Astrocyte of the hippocampus (primary cell): ENCODE data around the gene RGS10.

ENCODE experiments used
- DNase-seq: peaks from one replicate; pipeline ENCODE4 v3.0.0; 2011; ENCODE audit warnings: low read depth, low spot score

Gene RGS10

DNA sequence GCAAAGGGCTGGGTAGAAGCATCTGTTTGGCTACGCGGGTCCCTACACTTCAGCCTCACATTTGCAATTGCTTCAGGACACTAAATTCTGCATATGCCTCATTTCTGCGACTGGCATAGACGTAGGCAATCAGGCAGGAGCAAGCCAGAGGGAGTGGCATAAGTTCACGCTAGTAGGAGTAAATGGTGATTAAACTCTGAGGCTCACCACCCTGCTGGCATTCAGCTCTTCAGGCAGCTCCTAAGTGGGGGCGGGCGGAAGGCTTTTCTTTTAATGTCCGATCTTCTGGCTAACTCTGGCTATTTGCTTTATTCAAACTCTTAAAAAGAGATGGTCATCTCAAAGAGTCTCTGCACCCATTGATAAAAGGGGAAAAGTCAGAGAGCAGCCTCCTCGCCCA, 45.3 kb downstream of the RGS10 start:
- DNase-seq = no peak

- no peak for DNase-seq
Observed at GRCh38 chr10:119496273-119496672, 46.2 kb downstream of the RGS10 start.

- DNase-seq = no peak
Observed at GRCh38 chr10:119495545-119495944, 47.0 kb downstream of the RGS10 start.

- DNase-seq = no peak
Observed at GRCh38 chr10:119495021-119495505, 47.5 kb downstream of the RGS10 start.

DNA sequence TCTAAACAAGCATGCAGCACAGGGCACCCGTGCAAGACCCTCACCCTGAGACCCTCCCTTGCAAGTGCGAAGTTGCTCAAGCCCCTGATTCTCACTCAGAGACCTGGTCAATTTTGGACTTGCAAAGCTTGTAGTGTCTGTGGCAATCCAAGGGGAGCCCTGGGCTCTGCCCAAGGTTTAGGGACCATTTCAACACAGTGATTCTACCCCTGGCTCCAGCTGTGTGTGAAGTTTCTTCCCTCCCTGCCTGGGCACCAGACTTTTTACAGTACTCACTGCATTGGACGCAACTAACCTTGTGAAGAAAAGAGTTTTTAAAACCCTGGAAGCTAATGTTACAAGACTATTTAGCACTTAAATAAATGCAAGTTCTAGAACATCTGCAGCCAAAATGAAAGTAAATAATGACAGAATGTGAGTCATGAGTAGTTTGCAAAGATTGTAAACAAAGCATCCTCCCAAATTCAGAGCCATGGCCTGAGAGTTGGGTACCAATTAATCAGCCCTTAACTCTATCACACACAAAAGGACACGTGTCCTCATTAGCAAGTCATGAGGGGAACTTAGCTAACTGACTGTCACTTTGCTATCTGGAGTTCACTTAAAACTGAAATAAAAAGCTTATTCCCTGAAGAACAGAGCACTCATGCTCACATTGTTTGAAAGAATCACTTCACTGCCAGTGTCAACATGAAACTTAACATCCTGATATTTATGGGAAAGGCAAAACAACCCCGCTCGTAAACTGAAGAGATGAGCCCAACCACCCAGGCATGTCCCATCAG, 48.1 kb downstream of the RGS10 start:
- peak; percentile 28 for DNase-seq

- no peak for DNase-seq
Observed at GRCh38 chr10:119493155-119493554, 49.4 kb downstream of the RGS10 start.

GRCh38 chr10:119491966-119492757, 50.4 kb downstream of the RGS10 start:
- no peak for DNase-seq

- DNase-seq = no peak
Observed at GRCh38 chr10:119489991-119490326, 52.6 kb downstream of the RGS10 start.

GRCh38 chr10:119488675-119489074, 53.8 kb downstream of the RGS10 start:
- DNase-seq = no peak

DNA sequence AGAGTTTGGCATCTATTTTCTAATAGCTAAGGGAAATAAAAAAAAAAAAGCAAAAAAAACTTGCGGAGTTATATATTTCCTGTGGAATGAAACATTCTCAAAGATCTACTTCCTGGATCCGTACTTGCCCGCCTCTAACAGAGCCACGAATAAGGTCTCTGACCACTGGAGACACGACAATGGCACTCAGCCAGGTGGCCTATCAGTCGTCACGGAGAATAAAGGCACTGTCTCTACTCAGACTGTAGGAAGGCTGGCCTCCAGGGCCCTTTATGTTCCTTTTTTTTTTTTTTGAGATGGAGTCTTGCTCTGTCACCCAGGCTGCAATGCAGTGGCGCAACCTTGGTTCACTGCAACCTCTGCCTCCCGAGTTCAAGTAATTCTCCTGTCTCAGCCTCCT, 58.7 kb downstream of the RGS10 start:
- DNase-seq = no peak

DNA sequence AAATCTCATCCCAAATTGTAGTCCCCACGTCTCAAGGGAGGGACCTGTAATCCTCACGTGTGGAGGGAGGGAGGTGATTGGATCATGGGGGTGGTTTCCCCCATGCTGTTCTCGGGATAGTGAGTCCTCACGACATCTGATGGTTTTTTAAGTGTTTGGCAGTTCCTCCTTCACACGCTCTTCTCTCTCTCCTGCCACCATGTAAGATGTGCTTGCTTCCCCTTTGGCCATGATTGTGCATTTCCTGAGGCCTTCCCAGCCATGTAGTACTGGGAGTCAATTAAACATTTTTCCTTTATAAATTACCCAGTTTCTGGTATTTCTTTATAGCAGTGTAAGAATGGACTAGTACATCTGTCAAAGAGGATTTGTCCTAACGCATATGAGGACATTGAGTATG, 59.5 kb downstream of the RGS10 start:
- no peak for DNase-seq

- no peak for DNase-seq
Observed at GRCh38 chr10:119481781-119482426, 60.6 kb downstream of the RGS10 start.

DNA sequence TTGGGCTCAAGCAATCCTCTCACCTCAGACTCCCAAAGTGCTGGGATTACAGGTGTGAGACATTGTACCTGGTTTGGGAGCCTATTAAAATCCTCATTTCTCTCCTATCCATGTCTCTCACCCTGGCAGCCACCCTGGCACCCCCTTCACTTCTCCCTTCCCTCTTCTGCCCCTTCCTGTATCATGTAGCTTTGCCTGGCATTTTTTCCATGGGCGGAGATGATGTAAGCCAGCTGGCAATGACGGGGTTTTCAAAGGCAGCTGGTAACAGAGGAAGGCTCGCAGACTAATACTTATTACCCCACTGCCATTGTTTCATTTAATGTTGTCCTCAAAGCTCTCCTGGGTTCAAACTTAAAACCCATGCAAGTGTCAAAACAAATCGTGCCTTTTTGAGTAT, 61.9 kb downstream of the RGS10 start:
- no peak for DNase-seq

DNA sequence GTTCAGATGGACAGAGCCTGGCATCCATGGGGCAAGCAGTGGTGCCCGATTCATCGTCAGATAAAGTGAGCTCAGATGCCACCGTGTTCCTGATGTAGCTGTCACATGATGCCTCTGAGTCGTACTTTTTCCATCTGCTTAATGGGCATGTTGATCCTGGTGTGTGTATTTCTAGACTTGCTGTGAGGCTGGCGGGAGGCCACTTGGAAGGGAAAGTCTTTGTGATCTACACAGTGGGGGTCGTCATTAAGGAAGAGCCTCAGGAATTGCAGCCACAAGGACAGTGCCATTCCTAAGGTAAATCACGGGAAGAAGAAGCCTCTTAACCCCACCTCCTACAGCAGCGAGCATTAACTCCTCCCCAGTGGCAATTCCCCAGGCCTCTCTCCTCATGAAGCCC, 63.0 kb downstream of the RGS10 start:
- no peak for DNase-seq

DNA sequence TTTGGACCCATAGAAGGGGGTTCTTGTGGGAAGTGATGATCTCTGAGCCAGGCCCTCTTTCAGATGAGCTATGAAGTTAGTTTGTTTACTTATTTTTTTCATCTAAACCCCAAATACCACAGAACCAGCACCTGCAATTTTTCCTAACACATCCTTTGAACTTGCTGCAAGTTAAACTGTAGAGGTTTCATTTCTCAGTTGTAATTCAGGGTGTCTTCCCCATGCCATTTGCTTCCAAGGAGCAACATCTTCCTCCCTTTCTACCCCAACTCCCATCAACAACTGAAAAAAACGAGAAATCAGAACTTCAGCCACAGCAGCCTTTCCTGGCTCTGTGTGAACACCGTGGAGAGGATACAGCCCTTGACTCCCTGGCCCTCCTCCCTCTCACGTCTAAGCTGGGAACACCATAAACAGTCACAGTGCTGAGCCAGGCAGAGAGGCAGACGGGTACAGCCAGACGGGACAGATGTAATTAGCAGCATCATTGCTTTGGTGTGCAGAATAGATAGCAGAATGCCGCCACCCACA, 63.6 kb downstream of the RGS10 start:
- peak; percentile 20 for DNase-seq

GRCh38 chr10:119478111-119478802, 64.3 kb downstream of the RGS10 start:
- no peak for DNase-seq

GRCh38 chr10:119477444-119477843, 65.1 kb downstream of the RGS10 start:
- no peak for DNase-seq

DNA sequence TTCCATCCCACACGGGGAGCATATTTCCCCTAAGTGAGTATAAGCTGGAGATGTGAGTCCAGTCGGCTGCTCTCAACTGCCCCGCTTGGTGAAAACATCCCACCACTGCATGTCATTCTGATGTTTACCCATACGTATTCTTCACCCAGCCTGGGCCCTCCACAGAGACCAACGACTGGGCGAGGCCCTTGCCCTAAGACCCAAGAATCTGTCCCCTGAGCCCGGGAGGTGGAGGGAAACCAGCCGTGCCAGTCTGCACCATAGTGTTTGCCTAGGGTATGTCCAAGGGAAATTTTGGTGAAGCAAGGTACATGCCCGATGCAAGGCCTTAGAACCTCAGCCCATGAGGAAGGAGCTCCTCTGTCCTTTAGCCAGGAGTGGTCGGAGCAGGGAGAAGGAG, 67.9 kb downstream of the RGS10 start:
- DNase-seq = no peak

GRCh38 chr10:119473771-119474170, 68.7 kb downstream of the RGS10 start:
- no peak for DNase-seq

GRCh38 chr10:119470920-119471702, 71.4 kb downstream of the RGS10 start:
- DNase-seq = no peak

DNA sequence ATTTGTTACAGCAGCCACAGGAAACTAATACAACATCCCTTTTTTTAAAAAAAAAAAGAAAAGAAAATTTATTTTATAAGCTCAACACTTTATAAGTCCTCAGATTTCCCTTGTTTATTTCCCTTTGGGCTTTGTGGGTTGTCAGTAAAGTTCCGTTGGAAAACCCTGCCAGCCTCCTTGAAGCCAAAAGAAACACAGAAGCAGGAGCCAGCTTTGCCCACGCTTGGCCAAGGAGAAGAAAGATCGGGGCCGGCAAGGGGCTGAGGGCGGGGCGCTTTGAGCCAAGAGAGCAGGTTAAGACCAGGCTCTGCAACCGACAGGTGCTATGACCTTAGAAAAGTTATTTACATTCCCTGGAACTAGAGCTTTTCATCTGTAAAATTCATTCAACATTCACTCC, 72.7 kb downstream of the RGS10 start:
- DNase-seq = no peak
